Measurements from ENCODE around the gene RICTOR. TPM values are rescaled to one million over a fixed set of nuclear protein-coding genes. Genes with fewer than 3 reads are reported as not detected.
"Not testable (repeated sequence)": the region's sequence is repeated elsewhere in the genome, so short reads cannot be mapped to it uniquely, and the experiment has no call there.

The RICTOR gene
- total RNA-seq, 2 experiments from 2014 or later, result 25.0 to 26.1 TPM

GRCh38 chr5:39053189-39053588 lies 21.0 kb downstream of the RICTOR start:
- Mint-ChIP-seq H3K9me3 (no peaks in the 10 kb centered on the region), H3K36me3 (ENCODE audit: low read depth) (peaks cover 4% of the 10 kb centered on the region), H3K27me3 (ENCODE audit: low read depth) (no peaks in the 10 kb centered on the region), H3K4me3 (no peak overlapping the region), H3K27ac (no peak overlapping the region), H3K4me1 (ENCODE audit: low read depth) (peaks cover 40% of the 10 kb centered on the region)
- DNase-seq, result no peak
- intact Hi-C loops (cut with micrococcal nuclease), result loop anchor here (2.0 kb wide), 1 partner anchor 28 kb away; no protein-coding TSS in a partner anchor
- CTCF ChIA-PET, result interaction anchor here (0.9 kb wide), 1 partner anchor 10 kb away, joined by 3 read pairs; no protein-coding TSS in a partner anchor

- no peak for DNase-seq
- no peaks in the 10 kb centered on the region for H3K27me3 Mint-ChIP-seq (ENCODE audit: low read depth)
- no peak overlapping the region for H3K27ac Mint-ChIP-seq
- CTCF ChIA-PET, result no interaction called here
- no peaks in the 10 kb centered on the region for H3K9me3 Mint-ChIP-seq
- H3K36me3 Mint-ChIP-seq (ENCODE audit: low read depth), result peaks cover 6% of the 10 kb centered on the region
- no peak overlapping the region for H3K4me3 Mint-ChIP-seq
- H3K4me1 Mint-ChIP-seq (ENCODE audit: low read depth), result peaks cover 41% of the 10 kb centered on the region
- intact Hi-C loops (cut with micrococcal nuclease), result loop anchor here (2.0 kb wide), 1 partner anchor 27 kb away; no protein-coding TSS in a partner anchor
These were observed 22.1 kb downstream of the RICTOR start for GRCh38 chr5:39052141-39052540.

DNA sequence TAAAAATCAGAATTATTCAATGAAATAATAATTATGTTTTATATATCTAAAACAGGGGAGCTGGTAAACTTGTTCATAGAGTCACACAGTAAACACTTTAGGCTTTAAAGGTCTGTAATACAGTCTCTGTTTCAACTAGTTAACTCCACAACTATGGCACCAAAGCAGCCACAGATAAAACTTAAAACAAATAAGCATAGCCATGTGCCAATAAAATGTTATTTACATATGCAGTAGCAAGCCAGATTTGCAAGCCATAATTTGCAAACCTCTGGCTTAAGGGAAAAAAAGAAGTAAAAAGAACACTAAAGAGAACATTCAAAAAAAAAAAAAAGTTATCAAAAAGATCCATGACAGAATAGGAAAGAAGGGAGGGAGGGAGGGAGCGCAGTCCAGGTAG lies 24.9 kb downstream of the RICTOR start:
- Mint-ChIP-seq H3K9me3 (no peaks in the 10 kb centered on the region), H3K27ac (no peak overlapping the region), H3K4me1 (ENCODE audit: low read depth) (peaks cover 39% of the 10 kb centered on the region), H3K27me3 (ENCODE audit: low read depth) (no peaks in the 10 kb centered on the region), H3K4me3 (no peak overlapping the region), H3K36me3 (ENCODE audit: low read depth) (peaks cover 6% of the 10 kb centered on the region)
- DNase-seq, result no peak
- CTCF ChIA-PET, result no interaction called here
- intact Hi-C loops (cut with micrococcal nuclease), result no loop called here

DNA sequence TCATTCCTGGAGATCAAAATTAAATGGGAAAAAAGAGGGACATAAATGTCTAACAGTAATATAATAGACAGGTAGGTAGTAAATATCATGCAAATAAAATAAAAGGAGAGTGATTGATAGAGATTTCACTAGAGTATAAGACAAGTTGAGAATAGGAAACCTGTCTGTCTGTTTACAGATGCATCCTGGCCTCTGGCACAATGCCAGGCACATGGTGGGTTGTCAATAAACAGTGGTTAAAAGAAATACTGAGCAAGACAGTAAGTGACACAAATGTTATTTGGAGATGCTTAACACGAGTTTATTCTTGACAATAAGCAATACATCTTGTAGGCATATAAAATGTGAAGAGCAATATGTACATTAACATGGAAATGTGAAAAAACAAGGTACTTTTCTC lies 33.3 kb downstream of the RICTOR start:
- H3K4me3 Mint-ChIP-seq, result no peak overlapping the region
- intact Hi-C loops (cut with micrococcal nuclease), result no loop called here
- no peak overlapping the region for H3K27ac Mint-ChIP-seq

DNA sequence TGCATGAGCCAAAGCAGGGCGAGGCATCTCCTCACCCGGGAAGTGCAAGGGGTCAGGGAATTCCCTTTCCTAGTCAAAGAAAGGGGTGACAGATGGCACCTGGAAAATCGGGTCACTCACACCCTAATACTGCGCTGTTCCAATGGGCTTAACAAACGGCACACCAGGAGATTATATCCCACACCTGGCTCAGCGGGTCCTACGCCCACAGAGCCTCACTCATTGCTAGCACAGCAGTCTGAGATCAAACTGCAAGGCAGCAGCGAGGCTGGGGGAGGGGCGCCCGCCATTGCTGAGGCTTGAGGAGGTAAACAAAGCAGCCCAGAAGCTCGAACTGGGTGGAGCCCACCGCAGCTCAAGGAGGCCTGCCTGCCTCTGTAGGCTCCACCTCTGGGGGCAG lies 39.7 kb downstream of the RICTOR start:
- H3K27me3 Mint-ChIP-seq (ENCODE audit: low read depth); CTCF ChIA-PET; DNase-seq; H3K27ac Mint-ChIP-seq; H3K4me3 Mint-ChIP-seq; intact Hi-C loops (cut with micrococcal nuclease): not testable (repeated sequence)
- Mint-ChIP-seq H3K36me3 (ENCODE audit: low read depth) (peaks cover 16% of the 10 kb centered on the region), H3K4me1 (ENCODE audit: low read depth) (peaks cover 36% of the 10 kb centered on the region), H3K9me3 (peaks cover 14% of the 10 kb centered on the region)

More for the DNA sequence above, 33.3 kb downstream of the RICTOR start:
- peaks cover 32% of the 10 kb centered on the region for H3K4me1 Mint-ChIP-seq (ENCODE audit: low read depth)
- CTCF ChIA-PET, result no interaction called here
- no peak for DNase-seq
- H3K36me3 Mint-ChIP-seq (ENCODE audit: low read depth), result peaks cover 14% of the 10 kb centered on the region
- H3K9me3 Mint-ChIP-seq, result peaks cover 4% of the 10 kb centered on the region
- no peaks in the 10 kb centered on the region for H3K27me3 Mint-ChIP-seq (ENCODE audit: low read depth)

GRCh38 chr5:39031041-39031440 lies 43.2 kb downstream of the RICTOR start:
- H3K27ac Mint-ChIP-seq, result no peak overlapping the region

GRCh38 chr5:39025456-39025855 lies 48.7 kb downstream of the RICTOR start:
- Mint-ChIP-seq H3K36me3 (ENCODE audit: low read depth) (peaks cover 24% of the 10 kb centered on the region), H3K4me3 (no peak overlapping the region), H3K9me3 (peaks cover 9% of the 10 kb centered on the region), H3K4me1 (ENCODE audit: low read depth) (peaks cover 46% of the 10 kb centered on the region), H3K27ac (no peak overlapping the region), H3K27me3 (ENCODE audit: low read depth) (no peaks in the 10 kb centered on the region)
- no peak for DNase-seq
- CTCF ChIA-PET, result no interaction called here
- intact Hi-C loops (cut with micrococcal nuclease), result loop anchor here (2.0 kb wide), 1 partner anchor 27 kb away; no protein-coding TSS in a partner anchor

More at GRCh38 chr5:39031041-39031440, 43.2 kb downstream of the RICTOR start:
- intact Hi-C loops (cut with micrococcal nuclease), result no loop called here
- Mint-ChIP-seq H3K36me3 (ENCODE audit: low read depth) (peaks cover 28% of the 10 kb centered on the region), H3K4me3 (no peak overlapping the region), H3K9me3 (peaks cover 22% of the 10 kb centered on the region), H3K27me3 (ENCODE audit: low read depth) (no peaks in the 10 kb centered on the region), H3K4me1 (ENCODE audit: low read depth) (peaks cover 29% of the 10 kb centered on the region)
- CTCF ChIA-PET, result interaction anchor here (0.5 kb wide), 1 partner anchor 546 kb away, joined by 4 read pairs; no protein-coding TSS in a partner anchor
- no peak for DNase-seq

DNA sequence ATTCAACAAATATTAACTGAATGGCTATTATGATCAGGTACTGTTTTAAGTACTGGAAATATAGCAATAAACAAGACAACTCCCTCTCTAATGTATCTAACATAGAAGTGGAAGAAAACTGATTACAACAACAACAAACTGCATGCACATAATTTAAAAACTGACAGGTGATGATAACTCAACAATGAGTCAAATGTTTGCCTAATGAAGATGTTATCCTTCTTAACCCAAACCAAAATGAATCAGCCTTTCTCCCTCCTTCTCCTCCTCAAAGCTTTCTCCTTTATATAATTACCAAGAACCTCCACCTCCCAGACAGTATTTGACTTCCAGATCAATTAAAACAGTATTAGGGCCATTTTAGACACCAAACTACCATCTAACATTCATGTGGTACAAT lies 49.3 kb downstream of the RICTOR start:
- Mint-ChIP-seq H3K9me3 (peaks cover 9% of the 10 kb centered on the region), H3K4me1 (ENCODE audit: low read depth) (peaks cover 50% of the 10 kb centered on the region), H3K4me3 (no peak overlapping the region), H3K36me3 (ENCODE audit: low read depth) (peaks cover 26% of the 10 kb centered on the region), H3K27me3 (ENCODE audit: low read depth) (no peaks in the 10 kb centered on the region), H3K27ac (no peak overlapping the region)
- CTCF ChIA-PET, result interaction anchor here (0.9 kb wide), 1 partner anchor 20 kb away, joined by 5 read pairs; no protein-coding TSS in a partner anchor
- DNase-seq, result no peak
- intact Hi-C loops (cut with micrococcal nuclease), result loop anchor here (2.0 kb wide), 1 partner anchor 28 kb away; no protein-coding TSS in a partner anchor

GRCh38 chr5:39024005-39024404 lies 50.2 kb downstream of the RICTOR start:
- Mint-ChIP-seq H3K4me3 (no peak overlapping the region), H3K27me3 (ENCODE audit: low read depth) (no peaks in the 10 kb centered on the region), H3K9me3 (peaks cover 8% of the 10 kb centered on the region), H3K36me3 (ENCODE audit: low read depth) (peaks cover 34% of the 10 kb centered on the region), H3K27ac (no peak overlapping the region), H3K4me1 (ENCODE audit: low read depth) (peaks cover 59% of the 10 kb centered on the region)
- peak; percentile 22 for DNase-seq
- CTCF ChIA-PET, result interaction anchor here (0.9 kb wide), 1 partner anchor 19 kb away, joined by 5 read pairs; no protein-coding TSS in a partner anchor
- intact Hi-C loops (cut with micrococcal nuclease), result loop anchor here (2.0 kb wide), 1 partner anchor 29 kb away; no protein-coding TSS in a partner anchor

DNA sequence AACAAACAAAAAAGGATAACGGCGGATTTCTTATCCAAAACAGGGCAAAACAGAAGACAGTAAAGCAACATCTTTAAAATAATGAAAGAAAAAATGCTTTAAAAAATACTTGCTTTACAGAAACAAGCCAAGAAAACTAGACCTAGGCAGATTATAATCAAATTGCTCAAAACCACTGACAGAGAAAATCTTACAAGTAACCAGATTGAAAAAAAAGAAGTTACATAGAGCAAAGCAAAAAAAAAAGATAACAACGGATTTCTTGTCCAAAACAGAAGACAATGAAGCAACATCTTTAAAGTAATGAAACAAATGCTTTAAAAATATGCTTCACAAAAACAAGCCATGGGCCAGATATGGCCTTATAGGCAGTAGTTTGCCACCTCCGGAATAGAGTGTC lies 51.1 kb downstream of the RICTOR start:
- intact Hi-C loops (cut with micrococcal nuclease), result no loop called here
- H3K36me3 Mint-ChIP-seq (ENCODE audit: low read depth), result peaks cover 31% of the 10 kb centered on the region
- H3K4me3 Mint-ChIP-seq, result no peak overlapping the region
- DNase-seq, result no peak
- no peaks in the 10 kb centered on the region for H3K27me3 Mint-ChIP-seq (ENCODE audit: low read depth)
- no peak overlapping the region for H3K27ac Mint-ChIP-seq
- H3K4me1 Mint-ChIP-seq (ENCODE audit: low read depth), result peaks cover 59% of the 10 kb centered on the region
- peaks cover 4% of the 10 kb centered on the region for H3K9me3 Mint-ChIP-seq
- CTCF ChIA-PET, result interaction anchor here (2.7 kb wide), 1 partner anchor 58 kb away, joined by 8 read pairs; no protein-coding TSS in a partner anchor

GRCh38 chr5:39022151-39022550 lies 52.0 kb downstream of the RICTOR start:
- no peak overlapping the region for H3K4me3 Mint-ChIP-seq
- intact Hi-C loops (cut with micrococcal nuclease), result no loop called here
- no peak for DNase-seq
- no peaks in the 10 kb centered on the region for H3K9me3 Mint-ChIP-seq
- CTCF ChIA-PET, result interaction anchor here (2.7 kb wide), 1 partner anchor 59 kb away, joined by 8 read pairs; no protein-coding TSS in a partner anchor
- H3K4me1 Mint-ChIP-seq (ENCODE audit: low read depth), result peaks cover 56% of the 10 kb centered on the region
- H3K27me3 Mint-ChIP-seq (ENCODE audit: low read depth), result no peaks in the 10 kb centered on the region
- H3K36me3 Mint-ChIP-seq (ENCODE audit: low read depth), result peaks cover 27% of the 10 kb centered on the region
- no peak overlapping the region for H3K27ac Mint-ChIP-seq

- CTCF ChIA-PET, result interaction anchor here (2.7 kb wide), 1 partner anchor 59 kb away, joined by 8 read pairs; no protein-coding TSS in a partner anchor
- Mint-ChIP-seq H3K27ac (no peak overlapping the region), H3K36me3 (ENCODE audit: low read depth) (peaks cover 28% of the 10 kb centered on the region), H3K27me3 (ENCODE audit: low read depth) (no peaks in the 10 kb centered on the region), H3K4me3 (no peak overlapping the region), H3K9me3 (no peaks in the 10 kb centered on the region), H3K4me1 (ENCODE audit: low read depth) (peaks cover 58% of the 10 kb centered on the region)
- DNase-seq, result no peak
- intact Hi-C loops (cut with micrococcal nuclease), result no loop called here
These were observed 52.8 kb downstream of the RICTOR start for GRCh38 chr5:39021413-39021812.

- CTCF ChIA-PET, result no interaction called here
- peaks cover 26% of the 10 kb centered on the region for H3K36me3 Mint-ChIP-seq (ENCODE audit: low read depth)
- H3K27ac Mint-ChIP-seq, result no peak overlapping the region
- H3K27me3 Mint-ChIP-seq (ENCODE audit: low read depth), result no peaks in the 10 kb centered on the region
- H3K4me1 Mint-ChIP-seq (ENCODE audit: low read depth), result peaks cover 59% of the 10 kb centered on the region
- H3K4me3 Mint-ChIP-seq, result no peak overlapping the region
- no peaks in the 10 kb centered on the region for H3K9me3 Mint-ChIP-seq
- DNase-seq, result no peak
- intact Hi-C loops (cut with micrococcal nuclease), result no loop called here
These were observed 53.7 kb downstream of the RICTOR start for GRCh38 chr5:39020458-39020857.
